Activated T-cell treated with anti-CD3 and anti-CD28 coated beads for 1 hour (primary cell): ENCODE results near the gene PTMS.

ENCODE experiments used
- DNase-seq: peaks from one replicate; pipeline ENCODE4 v3.0.0-alpha.2; 2020; ENCODE audit warnings: low read depth

PTMS gene

GRCh38 chr12:6788972-6789924, 23.1 kb downstream of the PTMS start, which contains the start of gene CD4:
Gene CD4 (plus strand): TSS chr12:6789528. CDS start chr12:6800139, 10,611 bp downstream.
- DNase-seq = peak; percentile 50

- no peak for DNase-seq
Measured at GRCh38 chr12:6790496-6791150, 24.5 kb downstream of the PTMS start.

- no peak for DNase-seq
Measured at GRCh38 chr12:6791931-6792520, 25.9 kb downstream of the PTMS start.

GRCh38 chr12:6792522-6793201, 26.5 kb downstream of the PTMS start:
- no peak for DNase-seq

- no peak for DNase-seq
Measured at GRCh38 chr12:6795088-6795487, 28.9 kb downstream of the PTMS start.

GRCh38 chr12:6796576-6796975, 30.4 kb downstream of the PTMS start:
- DNase-seq = no peak

GRCh38 chr12:6799147-6799546, 33.0 kb downstream of the PTMS start:
- DNase-seq = no peak

- DNase-seq = no peak
Measured at GRCh38 chr12:6807170-6807569, 41.0 kb downstream of the PTMS start.

GRCh38 chr12:6809056-6809455, 42.9 kb downstream of the PTMS start:
- DNase-seq = no peak

- no peak for DNase-seq
Measured at GRCh38 chr12:6810758-6811157, 44.6 kb downstream of the PTMS start.

GRCh38 chr12:6813363-6813762, 47.2 kb downstream of the PTMS start:
- DNase-seq = no peak

- DNase-seq = no peak
Measured at GRCh38 chr12:6816598-6816997, 50.4 kb downstream of the PTMS start.

GRCh38 chr12:6817098-6817497, 50.9 kb downstream of the PTMS start:
- no peak for DNase-seq

GRCh38 chr12:6817662-6818157, 51.5 kb downstream of the PTMS start:
- no peak for DNase-seq

GRCh38 chr12:6818222-6818621, 52.1 kb downstream of the PTMS start:
- DNase-seq = no peak

- DNase-seq = no peak
Measured at GRCh38 chr12:6818645-6819044, 52.5 kb downstream of the PTMS start.

- no peak for DNase-seq
Measured at GRCh38 chr12:6819106-6820030, 53.2 kb downstream of the PTMS start.

GRCh38 chr12:6820166-6820565, 54.0 kb downstream of the PTMS start:
- no peak for DNase-seq
